Tibial nerve (tissue), 4 donors: ENCODE results near the gene HDGFL3. TPM values are rescaled to one million over a fixed set of nuclear protein-coding genes. Genes with fewer than 3 reads are reported as not detected.

ENCODE experiments used
- DNase-seq, 2 donors: peaks; one replicate each; pipeline ENCODE4 v3.0.0-alpha.2; 2019; ENCODE audit warnings: low spot score in 2 of 2
- H3K27ac ChIP-seq, 4 donors: fragments of 200-600 bp; sonication (generic) in 3 of 4; one replicate each; pipeline ENCODE4 v1.5.1; 2017 to 2019; ENCODE audit warnings: mild to moderate bottlenecking in 1 of 4
- H3K27me3 ChIP-seq, 2 donors: fragments of 200-600 bp; sonication (generic) in 1 of 2; one replicate each; pipeline versions ENCODE4 v1.5.1 to v1.6.0; 2017 to 2019
- H3K36me3 ChIP-seq, 3 donors: fragments of 200-600 bp; sonication (generic); one replicate each; pipeline ENCODE4 v1.5.1; 2018 to 2019
- H3K4me1 ChIP-seq, 4 donors: fragments of 200-600 bp; sonication (generic) in 3 of 4; one replicate each; pipeline ENCODE4 v1.5.1; 2017 to 2019
- H3K4me3 ChIP-seq, 4 donors: fragments of 200-600 bp; sonication (generic) in 3 of 4; one replicate each; pipeline ENCODE4 v1.5.1; 2017 to 2019; ENCODE audit warnings: mild to moderate bottlenecking in 1 of 4, moderate library complexity in 1 of 4
- H3K9me3 ChIP-seq, 4 donors: fragments of 200-600 bp; sonication (generic) in 3 of 4; one replicate each; pipeline ENCODE4 v1.5.1; 2017 to 2019
- EP300 ChIP-seq, 2 donors: sonication (generic); formaldehyde crosslinking; IDR thresholded peaks; one replicate each; pipeline ENCODE4 v1.6.1; 2017; ENCODE audit warnings: antibody characterized with exemption in 2 of 2, mild to moderate bottlenecking in 1 of 2
- POLR2A ChIP-seq, 2 donors: fragments of 450-650 bp; IDR thresholded peaks; one replicate each; pipeline ENCODE4 v1.6.1; 2017; ENCODE audit warnings: antibody characterized with exemption in 2 of 2, mild to moderate bottlenecking in 2 of 2, moderate library complexity in 2 of 2
- WGBS, 2 donors: methylation state at CpG; one replicate each; pipeline ENCODE4 v1.1.5; 2018; 5-methylcytosine and 5-hydroxymethylcytosine counted together
- total RNA-seq, 4 donors: library from RNA; depleted of rRNA; stranded (reverse); fragments of >200 nt; gene quantifications; one replicate each; pipeline ENCODE4 v1.1.0, GENCODE V29; 2016
- TF ChIP-seq, protein P1 (sequence below), 5 experiments: fragments of 200-600 bp in 3 of 5; fragments of 450-650 bp in 2 of 5; sonication (generic) in 3 of 5; IDR thresholded peaks; one replicate each; pipeline ENCODE4 v1.5.1; 2016 to 2019; ENCODE audit warnings: antibody characterized with exemption in 5 of 5, mild to moderate bottlenecking in 3 of 5, moderate library complexity in 2 of 5

The HDGFL3 gene
- total RNA-seq, 4 donors from 2014 or later = 25.6 to 54.8 (median 43.4) TPM

DNA sequence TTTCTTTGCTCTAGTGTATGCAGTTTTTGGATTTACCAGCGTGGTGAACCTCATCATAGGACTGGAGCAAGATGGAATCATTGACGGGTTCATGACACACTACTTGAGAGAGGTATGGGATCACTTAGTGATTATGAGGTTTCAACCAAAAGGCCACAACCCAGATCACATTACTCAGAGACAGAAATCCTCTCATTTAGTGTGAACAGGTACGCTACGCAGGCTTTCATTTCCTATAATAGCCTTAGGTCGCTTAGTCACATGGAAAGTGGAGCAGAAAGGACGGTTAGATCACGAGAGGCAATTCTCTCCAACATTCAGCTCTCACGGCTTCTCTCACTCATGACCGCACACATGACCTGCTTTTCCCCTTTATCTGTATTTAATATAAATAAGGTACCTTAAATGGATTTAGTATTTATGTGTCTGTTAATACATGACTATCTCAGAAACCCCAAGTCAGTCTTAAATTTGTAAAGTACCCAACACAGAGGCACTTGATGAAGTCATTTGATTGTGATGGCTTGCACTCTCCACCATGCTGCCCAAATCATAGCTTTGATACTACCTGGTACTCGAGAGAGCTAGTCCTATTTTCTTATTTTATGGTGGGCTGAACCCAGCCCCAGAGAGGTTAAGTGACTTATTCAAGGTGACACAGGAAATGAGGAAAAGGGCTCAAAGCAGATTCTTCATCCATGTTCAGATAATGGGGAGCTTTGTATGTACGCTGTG lies 91.6 kb downstream of the HDGFL3 start:
- Histone ChIP-seq H3K27me3 (no peaks in the 10 kb centered on the region), H3K4me1 (peaks cover 0 to 13% (median 0%) of the 10 kb centered on the region in 4 donors), H3K27ac (no peak overlapping the region), H3K9me3 (no peaks in the 10 kb centered on the region), H3K36me3 (peaks cover 0 to 22% (median 0%) of the 10 kb centered on the region in 3 donors), H3K4me3 (no peak overlapping the region)
- DNase-seq = no peak
- 86 to 90% methylated on average over 11 of the region's 11 CpGs for WGBS, 2 donors
- no peak for TF ChIP-seq POLR2A (IDR thresholded peaks at IDR 0.05)
- TF ChIP-seq, protein P1, sequence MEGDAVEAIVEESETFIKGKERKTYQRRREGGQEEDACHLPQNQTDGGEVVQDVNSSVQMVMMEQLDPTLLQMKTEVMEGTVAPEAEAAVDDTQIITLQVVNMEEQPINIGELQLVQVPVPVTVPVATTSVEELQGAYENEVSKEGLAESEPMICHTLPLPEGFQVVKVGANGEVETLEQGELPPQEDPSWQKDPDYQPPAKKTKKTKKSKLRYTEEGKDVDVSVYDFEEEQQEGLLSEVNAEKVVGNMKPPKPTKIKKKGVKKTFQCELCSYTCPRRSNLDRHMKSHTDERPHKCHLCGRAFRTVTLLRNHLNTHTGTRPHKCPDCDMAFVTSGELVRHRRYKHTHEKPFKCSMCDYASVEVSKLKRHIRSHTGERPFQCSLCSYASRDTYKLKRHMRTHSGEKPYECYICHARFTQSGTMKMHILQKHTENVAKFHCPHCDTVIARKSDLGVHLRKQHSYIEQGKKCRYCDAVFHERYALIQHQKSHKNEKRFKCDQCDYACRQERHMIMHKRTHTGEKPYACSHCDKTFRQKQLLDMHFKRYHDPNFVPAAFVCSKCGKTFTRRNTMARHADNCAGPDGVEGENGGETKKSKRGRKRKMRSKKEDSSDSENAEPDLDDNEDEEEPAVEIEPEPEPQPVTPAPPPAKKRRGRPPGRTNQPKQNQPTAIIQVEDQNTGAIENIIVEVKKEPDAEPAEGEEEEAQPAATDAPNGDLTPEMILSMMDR (IDR thresholded peaks at IDR 0.05) = no peak
- no peak for TF ChIP-seq EP300 (IDR thresholded peaks at IDR 0.05)

DNA sequence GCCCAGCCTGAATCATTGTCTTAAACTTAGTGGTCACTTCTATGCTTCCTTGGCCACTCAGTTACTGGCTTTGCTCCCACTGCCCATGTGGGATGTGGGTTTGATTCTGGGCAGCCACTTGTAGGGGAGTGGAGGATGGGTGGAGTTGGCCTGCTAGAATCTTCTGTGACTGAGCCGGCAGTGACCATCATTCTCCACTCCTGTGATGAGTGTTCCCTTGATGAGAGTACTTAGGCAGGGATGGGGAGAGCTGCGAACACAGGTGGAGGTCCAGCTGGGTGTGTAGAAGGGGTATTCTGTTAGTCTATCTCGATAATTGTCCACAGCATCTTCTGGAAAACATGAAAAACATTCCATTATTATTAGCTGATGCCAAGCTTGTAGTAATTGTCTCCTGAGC lies 92.2 kb downstream of the HDGFL3 start:
- Histone ChIP-seq H3K36me3 (peaks cover 0 to 22% (median 0%) of the 10 kb centered on the region in 3 donors), H3K27me3 (no peaks in the 10 kb centered on the region), H3K9me3 (no peaks in the 10 kb centered on the region), H3K27ac (no peak overlapping the region), H3K4me3 (no peak overlapping the region), H3K4me1 (peaks cover 0 to 13% (median 0%) of the 10 kb centered on the region in 4 donors)
- DNase-seq = no peak
- TF ChIP-seq EP300 (IDR thresholded peaks at IDR 0.05) = no peak
- TF ChIP-seq, protein P1 (IDR thresholded peaks at IDR 0.05) = no peak
- 92 to 95% methylated on average over 3 of the region's 3 CpGs for WGBS, 2 donors

DNA sequence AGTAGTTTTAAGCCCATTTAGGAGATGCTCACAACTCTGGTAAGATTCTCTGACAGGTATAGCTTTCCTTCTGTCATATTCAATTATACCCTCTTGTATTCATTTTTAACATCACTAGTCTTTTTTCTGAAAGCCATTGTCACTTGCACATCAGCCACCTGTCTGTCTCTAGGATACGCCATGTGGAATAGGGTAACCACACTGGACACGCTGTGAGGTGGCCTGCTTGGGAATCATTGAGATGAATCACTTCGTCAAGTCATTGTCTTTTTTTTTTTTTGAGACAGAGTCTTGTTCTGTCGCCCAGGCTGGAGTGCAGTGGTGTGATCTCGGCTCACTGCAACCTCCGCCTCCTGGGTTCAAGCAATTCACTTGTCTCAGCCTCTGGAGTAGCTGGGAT lies 92.8 kb downstream of the HDGFL3 start:
- Histone ChIP-seq H3K36me3 (peaks cover 0 to 22% (median 0%) of the 10 kb centered on the region in 3 donors), H3K9me3 (no peaks in the 10 kb centered on the region), H3K27ac (no peak overlapping the region), H3K4me1 (peaks cover 0 to 13% (median under 1%) of the 10 kb centered on the region in 4 donors), H3K4me3 (no peak overlapping the region), H3K27me3 (no peaks in the 10 kb centered on the region)
- 92 to 94% methylated on average over 6 of the region's 6 CpGs for WGBS, 2 donors
- no peak for TF ChIP-seq POLR2A (IDR thresholded peaks at IDR 0.05)
- TF ChIP-seq EP300 (IDR thresholded peaks at IDR 0.05) = no peak
- TF ChIP-seq, protein P1 (IDR thresholded peaks at IDR 0.05) = no peak
- DNase-seq = no peak

DNA sequence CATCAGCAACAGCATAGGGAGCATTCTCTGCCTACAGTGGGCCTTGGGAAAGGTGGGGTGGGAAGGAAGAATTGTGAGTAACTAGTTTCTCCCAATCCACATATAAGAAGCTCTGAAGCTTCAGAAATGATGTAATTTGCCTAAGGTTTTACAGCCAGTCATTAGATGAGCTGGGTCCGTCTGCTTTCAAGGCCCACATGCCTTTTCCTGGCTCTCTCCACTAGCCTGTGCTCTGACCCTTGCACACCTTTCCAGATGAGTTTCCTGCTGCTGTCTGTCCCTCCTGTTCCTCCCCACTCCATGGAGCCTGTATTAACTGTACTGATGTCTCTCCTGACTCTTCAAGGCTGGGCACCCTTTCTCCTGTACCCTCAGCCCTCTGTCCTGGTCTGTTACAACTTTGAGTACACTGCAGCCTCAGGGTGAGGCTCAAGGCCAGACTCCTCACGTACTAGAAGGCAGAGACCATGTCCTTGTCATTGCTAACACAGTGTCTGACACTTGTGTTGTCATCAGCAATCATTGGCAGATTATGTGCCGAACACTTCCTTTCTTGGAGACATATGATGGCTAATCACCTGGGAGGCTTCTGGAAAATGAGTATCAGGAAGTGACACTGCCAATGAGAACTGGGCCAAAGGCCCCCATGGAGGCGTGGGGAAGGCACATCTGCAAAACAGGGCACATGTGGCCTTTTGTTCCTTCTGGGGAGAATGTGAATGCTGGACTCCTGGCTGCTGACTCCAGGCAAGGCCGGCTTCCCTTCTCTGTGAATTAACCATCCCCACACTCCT lies 93.5 kb downstream of the HDGFL3 start:
- H3K9me3 ChIP-seq = no peaks in the 10 kb centered on the region
- H3K27me3 ChIP-seq = peaks cover 0 to 2% of the 10 kb centered on the region in 2 donors
- TF ChIP-seq, protein P1 (IDR thresholded peaks at IDR 0.05) = no peak
- no peak for TF ChIP-seq EP300 (IDR thresholded peaks at IDR 0.05)
- TF ChIP-seq POLR2A (IDR thresholded peaks at IDR 0.05) = no peak

DNA sequence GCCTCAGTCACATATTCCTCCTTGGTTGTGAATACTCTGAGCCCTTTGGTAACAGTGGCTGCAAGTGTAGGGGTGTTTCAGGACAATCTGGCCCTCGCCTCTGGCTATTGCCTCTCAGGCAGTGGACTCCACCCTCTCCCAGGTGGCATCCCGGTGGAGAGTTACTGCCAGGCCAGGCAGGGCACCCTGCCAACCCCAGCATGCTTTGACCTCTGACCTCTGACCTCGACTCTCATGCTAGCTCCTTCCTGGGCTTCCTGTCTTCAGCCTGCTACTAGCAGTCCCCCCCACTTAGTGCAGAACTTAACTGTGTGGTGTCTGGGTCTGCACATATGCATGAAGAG lies 94.7 kb downstream of the HDGFL3 start:
- Histone ChIP-seq H3K36me3 (peaks cover 0 to 22% (median 0%) of the 10 kb centered on the region in 3 donors), H3K27me3 (peaks cover 0 to 13% of the 10 kb centered on the region in 2 donors), H3K4me3 (no peak overlapping the region), H3K4me1 (peaks cover 0 to 17% (median 4%) of the 10 kb centered on the region in 4 donors), H3K9me3 (no peaks in the 10 kb centered on the region), H3K27ac (peak overlapping the region in 1 of 4 donors; percentile 29)
- no peak for TF ChIP-seq EP300 (IDR thresholded peaks at IDR 0.05)
- TF ChIP-seq POLR2A (IDR thresholded peaks at IDR 0.05) = no peak
- TF ChIP-seq, protein P1 (IDR thresholded peaks at IDR 0.05) = no peak
- 31 to 42% methylated on average over 3 of the region's 3 CpGs for WGBS, 2 donors
- DNase-seq = no peak

More for the DNA sequence above, 93.5 kb downstream of the HDGFL3 start:
- no peak overlapping the region for H3K4me3 ChIP-seq
- H3K36me3 ChIP-seq = peaks cover 0 to 22% (median 0%) of the 10 kb centered on the region in 3 donors
- 79 to 90% methylated on average over 5 of the region's 5 CpGs for WGBS, 2 donors
- peaks cover 0 to 13% (median 2%) of the 10 kb centered on the region in 4 donors for H3K4me1 ChIP-seq
- DNase-seq = no peak
- no peak overlapping the region for H3K27ac ChIP-seq
